Thyroid gland (tissue), 4 donors: ENCODE data around the gene CACHD1. TPM values are rescaled to one million over a fixed set of nuclear protein-coding genes. Genes with fewer than 3 reads are reported as not detected.

Experiments used
- DNase-seq, 2 donors: peaks; one replicate each; pipeline ENCODE4 v3.0.0-alpha.2; 2019
- H3K27ac ChIP-seq, 3 donors: fragments of 200-600 bp; sonication (generic); 1 replicate in 2 of 3; 2 replicates in 1 of 3; pipeline ENCODE4 v1.5.1; 2016 to 2019; ENCODE audit warnings: mild to moderate bottlenecking in 1 of 3, moderate library complexity in 1 of 3
- H3K27me3 ChIP-seq: fragments of 200-600 bp; sonication (generic); one replicate; pipeline ENCODE4 v1.5.1; 2019
- H3K36me3 ChIP-seq, 2 donors: fragments of 200-600 bp; sonication (generic); one replicate each; pipeline ENCODE4 v1.5.1; 2016 to 2019
- H3K4me1 ChIP-seq, 2 donors: fragments of 200-600 bp; sonication (generic); one replicate each; pipeline ENCODE4 v1.5.1; 2017 to 2019
- H3K4me3 ChIP-seq, 3 donors: fragments of 200-600 bp; sonication (generic); replicated peaks in 1 of 3; 1 replicate in 2 of 3; 2 replicates in 1 of 3; pipeline ENCODE4 v1.5.1; 2016; ENCODE audit warnings: mild to moderate bottlenecking in 1 of 3
- H3K9me3 ChIP-seq: fragments of 200-600 bp; sonication (generic); one replicate; pipeline ENCODE4 v1.5.1; 2017
- POLR2A ChIP-seq, 2 donors: fragments of 450-650 bp; IDR thresholded peaks; one replicate each; pipeline ENCODE4 v1.6.1; 2017; ENCODE audit warnings: antibody characterized with exemption in 2 of 2, mild to moderate bottlenecking in 2 of 2, moderate library complexity in 1 of 2
- WGBS, 2 donors: methylation state at CpG; one replicate each; pipeline ENCODE4 v1.1.5; 2017; 5-methylcytosine and 5-hydroxymethylcytosine counted together
- intact Hi-C: fragments of 100-400 bp; cut with DNase I; formaldehyde crosslinking; loops from one replicate; pipeline ENCODE4 v1.15.1; 2023
- total RNA-seq, 4 donors: library from RNA; depleted of rRNA; stranded (reverse); fragments of >200 nt; gene quantifications; one replicate each; pipeline ENCODE4 v1.2.3, GENCODE V29; 2016
- TF ChIP-seq, protein P1 (sequence below), 6 experiments: fragments of 200-600 bp in 3 of 6; fragments of 450-650 bp in 3 of 6; sonication (generic) in 3 of 6; IDR thresholded peaks; one replicate each; pipeline ENCODE4 v1.5.1; 2016 to 2019; ENCODE audit warnings: antibody characterized with exemption in 6 of 6, mild to moderate bottlenecking in 2 of 6, inconsistent platforms in 1 of 6, moderate library complexity in 1 of 6

CACHD1 gene
- total RNA-seq, result 10 to 100 TPM; 12.9 to 25.1 (median 17.0) TPM

DNA sequence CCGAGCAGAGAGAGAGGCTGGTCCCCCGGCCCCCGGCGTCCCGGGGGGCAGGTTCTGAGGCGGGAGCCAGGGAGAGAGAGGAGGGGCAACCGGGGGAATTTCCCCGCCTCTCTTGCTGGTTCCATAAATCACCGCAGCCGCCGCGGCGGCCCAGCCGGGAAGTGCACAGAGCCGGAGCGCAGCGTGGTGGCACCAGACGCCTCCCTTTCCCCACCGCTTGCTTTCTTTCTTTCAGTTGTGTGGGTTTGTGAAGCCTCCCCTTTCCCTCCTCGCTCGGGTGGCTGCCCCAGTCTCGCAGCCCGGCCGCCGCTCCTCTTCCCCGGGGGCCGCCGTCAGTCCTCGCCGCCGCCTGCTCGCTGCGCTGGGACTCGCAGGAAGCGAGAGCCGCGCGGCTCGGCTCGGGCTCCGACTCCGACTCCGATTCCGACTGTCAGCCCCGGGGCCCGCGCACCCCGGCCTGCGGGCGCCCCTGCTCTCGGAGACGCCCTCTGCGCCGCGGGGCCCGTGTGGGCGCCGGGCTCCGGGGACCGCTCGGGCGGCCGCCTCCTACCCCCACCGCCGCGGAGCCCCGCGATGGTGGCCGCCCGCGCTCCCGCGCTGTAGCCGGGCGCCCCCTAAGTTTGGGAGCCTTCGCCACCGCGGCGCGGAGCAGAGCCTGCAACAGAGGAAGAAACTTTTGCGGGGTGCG is at the start of gene CACHD1:
Gene CACHD1, plus strand, starts transcription at position 153 of the 688 bp plus-strand sequence. CDS start 616 bp downstream, outside the sequence.
- intact Hi-C loops, result loop anchor here (10.0 kb wide), 2 partner anchors 185 to 205 kb away; no protein-coding TSS in a partner anchor
- WGBS, 2 donors, result 0 to 2% methylated on average over 2 to 31 of the region's 82 CpGs

DNA sequence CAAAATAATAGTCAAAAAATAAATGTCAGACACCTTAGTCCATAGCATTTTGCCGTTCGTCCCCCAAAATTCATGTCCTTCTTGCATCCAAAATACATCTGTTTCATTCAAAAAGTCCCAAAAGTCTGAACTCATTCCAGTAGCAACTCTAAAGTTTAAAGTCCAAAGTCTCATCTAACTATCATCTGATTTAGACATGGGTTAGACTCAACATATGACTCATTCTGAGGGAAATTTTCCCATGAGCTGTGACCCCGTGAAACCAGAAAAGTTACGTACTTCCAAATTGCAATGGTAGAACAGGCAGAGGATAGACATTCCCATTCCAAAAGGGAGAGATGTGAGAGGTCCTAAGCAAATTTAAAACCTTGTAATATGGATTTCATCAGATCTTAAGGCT is 48.6 kb upstream of the CACHD1 start:
- no peak for DNase-seq
- Histone ChIP-seq H3K4me1 (no peaks in the 10 kb centered on the region), H3K9me3 (no peaks in the 10 kb centered on the region), H3K27me3 (no peaks in the 10 kb centered on the region), H3K4me3 (no peak overlapping the region), H3K27ac (no peak overlapping the region), H3K36me3 (no peaks in the 10 kb centered on the region)
- 86 to 93% methylated on average over 4 of the region's 4 CpGs for WGBS, 2 donors
- intact Hi-C loops, result no loop called here
- TF ChIP-seq, protein P1, sequence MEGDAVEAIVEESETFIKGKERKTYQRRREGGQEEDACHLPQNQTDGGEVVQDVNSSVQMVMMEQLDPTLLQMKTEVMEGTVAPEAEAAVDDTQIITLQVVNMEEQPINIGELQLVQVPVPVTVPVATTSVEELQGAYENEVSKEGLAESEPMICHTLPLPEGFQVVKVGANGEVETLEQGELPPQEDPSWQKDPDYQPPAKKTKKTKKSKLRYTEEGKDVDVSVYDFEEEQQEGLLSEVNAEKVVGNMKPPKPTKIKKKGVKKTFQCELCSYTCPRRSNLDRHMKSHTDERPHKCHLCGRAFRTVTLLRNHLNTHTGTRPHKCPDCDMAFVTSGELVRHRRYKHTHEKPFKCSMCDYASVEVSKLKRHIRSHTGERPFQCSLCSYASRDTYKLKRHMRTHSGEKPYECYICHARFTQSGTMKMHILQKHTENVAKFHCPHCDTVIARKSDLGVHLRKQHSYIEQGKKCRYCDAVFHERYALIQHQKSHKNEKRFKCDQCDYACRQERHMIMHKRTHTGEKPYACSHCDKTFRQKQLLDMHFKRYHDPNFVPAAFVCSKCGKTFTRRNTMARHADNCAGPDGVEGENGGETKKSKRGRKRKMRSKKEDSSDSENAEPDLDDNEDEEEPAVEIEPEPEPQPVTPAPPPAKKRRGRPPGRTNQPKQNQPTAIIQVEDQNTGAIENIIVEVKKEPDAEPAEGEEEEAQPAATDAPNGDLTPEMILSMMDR (IDR thresholded peaks at IDR 0.05), result no peak
- TF ChIP-seq POLR2A (IDR thresholded peaks at IDR 0.05), result no peak

More for the DNA sequence above, at the start of gene CACHD1:
- Histone ChIP-seq H3K27me3 (no peaks in the 10 kb centered on the region), H3K9me3 (no peaks in the 10 kb centered on the region), H3K4me1 (peaks cover 18 to 32% of the 10 kb centered on the region in 2 donors), H3K36me3 (no peaks in the 10 kb centered on the region), H3K27ac (peak within 1 kb of the TSS; percentile 70 to 87 (median 82)), H3K4me3 (peak within 1 kb of the TSS; percentile 69 to 75 (median 73))
- TF ChIP-seq POLR2A (IDR thresholded peaks at IDR 0.05), result peak in 1 of 2 donors; percentile 91
- TF ChIP-seq, protein P1 (IDR thresholded peaks at IDR 0.05), result peak in 5 of 6 experiments; percentile 36 to 68 (median 55)
- DNase-seq, result peak; percentile 88 to 89

DNA sequence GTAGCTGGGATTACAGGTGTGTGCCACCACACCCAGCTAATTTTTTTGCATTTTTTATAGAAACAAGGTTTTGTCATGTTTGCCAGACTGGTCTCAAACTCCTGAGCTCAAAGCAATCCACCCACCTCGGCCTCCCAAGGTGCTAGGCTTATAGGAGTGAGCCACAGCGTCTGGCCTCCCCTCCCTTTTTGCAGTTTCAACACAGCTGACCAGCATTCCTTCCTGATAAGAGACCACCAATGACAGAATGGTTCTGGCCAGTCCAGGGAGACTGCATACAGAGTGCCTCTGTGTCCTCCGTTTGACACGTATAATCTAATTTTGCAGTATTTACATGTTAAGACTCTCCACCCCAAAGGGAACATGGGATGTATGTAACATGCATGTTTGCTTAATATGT is 46.4 kb upstream of the CACHD1 start:
- Histone ChIP-seq H3K27ac (no peak overlapping the region), H3K27me3 (no peaks in the 10 kb centered on the region), H3K4me1 (no peaks in the 10 kb centered on the region), H3K36me3 (no peaks in the 10 kb centered on the region), H3K9me3 (no peaks in the 10 kb centered on the region), H3K4me3 (no peak overlapping the region)
- DNase-seq, result no peak
- WGBS, 2 donors, result 90 to 92% methylated on average over 4 of the region's 4 CpGs
- TF ChIP-seq, protein P1 (IDR thresholded peaks at IDR 0.05), result no peak
- TF ChIP-seq POLR2A (IDR thresholded peaks at IDR 0.05), result no peak
- intact Hi-C loops, result no loop called here

DNA sequence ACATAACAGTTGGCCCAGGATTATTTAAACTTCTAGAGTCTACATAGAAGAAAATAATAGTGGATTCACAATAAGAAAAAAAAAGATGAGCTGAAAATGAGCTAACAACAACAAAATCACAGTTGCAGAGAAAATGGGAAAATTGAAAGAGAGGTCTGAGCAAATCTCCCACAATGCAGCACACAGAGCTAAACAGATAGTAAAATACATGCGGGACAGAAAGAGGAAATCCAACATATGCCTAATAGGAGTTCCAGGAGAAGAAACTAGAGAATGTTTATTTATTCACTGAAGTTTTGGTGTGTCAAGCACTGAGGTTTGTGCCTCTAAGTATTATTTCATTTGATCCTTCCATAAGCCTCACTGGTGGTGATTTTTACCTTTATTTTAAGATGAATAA is 45.5 kb upstream of the CACHD1 start:
- intact Hi-C loops, result no loop called here
- Histone ChIP-seq H3K4me3 (no peak overlapping the region), H3K27me3 (no peaks in the 10 kb centered on the region), H3K4me1 (no peaks in the 10 kb centered on the region), H3K9me3 (no peaks in the 10 kb centered on the region), H3K36me3 (no peaks in the 10 kb centered on the region), H3K27ac (no peak overlapping the region)
- no peak for TF ChIP-seq POLR2A (IDR thresholded peaks at IDR 0.05)
- TF ChIP-seq, protein P1 (IDR thresholded peaks at IDR 0.05), result no peak
- no peak for DNase-seq
- 96 to 98% methylated on average over 1 of the region's 1 CpG for WGBS, 2 donors

DNA sequence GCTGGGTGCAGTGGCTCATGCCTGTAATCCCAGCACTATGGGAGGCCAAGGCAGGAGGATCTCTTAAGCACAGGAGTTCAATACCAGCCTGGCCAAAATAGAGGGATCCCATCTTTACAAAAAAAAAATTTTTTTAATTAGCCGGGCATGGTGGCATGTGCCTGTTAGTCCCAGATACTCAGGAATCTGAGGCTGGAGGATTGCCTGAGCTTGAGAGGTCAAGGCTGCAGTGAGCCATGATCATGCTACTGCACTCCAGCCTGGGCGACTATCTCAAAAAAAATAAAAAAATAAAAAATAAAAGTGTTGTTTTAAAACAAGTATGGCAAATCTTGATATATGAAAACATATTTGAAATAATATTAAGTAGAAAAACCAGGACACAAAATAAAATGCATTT is 44.4 kb upstream of the CACHD1 start:
- Histone ChIP-seq H3K36me3 (no peaks in the 10 kb centered on the region), H3K27me3 (no peaks in the 10 kb centered on the region), H3K27ac (no peak overlapping the region), H3K4me1 (no peaks in the 10 kb centered on the region), H3K9me3 (no peaks in the 10 kb centered on the region), H3K4me3 (no peak overlapping the region)
- intact Hi-C loops, result no loop called here
- DNase-seq, result no peak
- 87 to 94% methylated on average over 2 of the region's 2 CpGs for WGBS, 2 donors
- no peak for TF ChIP-seq POLR2A (IDR thresholded peaks at IDR 0.05)
- TF ChIP-seq, protein P1 (IDR thresholded peaks at IDR 0.05), result no peak
